Measurements from ENCODE around the gene DENND1A. TPM values are rescaled to one million over a fixed set of nuclear protein-coding genes. Genes with fewer than 3 reads are reported as not detected.

The DENND1A gene
- 16.9 and 23.4 TPM in 2 replicates for total RNA-seq

DNA sequence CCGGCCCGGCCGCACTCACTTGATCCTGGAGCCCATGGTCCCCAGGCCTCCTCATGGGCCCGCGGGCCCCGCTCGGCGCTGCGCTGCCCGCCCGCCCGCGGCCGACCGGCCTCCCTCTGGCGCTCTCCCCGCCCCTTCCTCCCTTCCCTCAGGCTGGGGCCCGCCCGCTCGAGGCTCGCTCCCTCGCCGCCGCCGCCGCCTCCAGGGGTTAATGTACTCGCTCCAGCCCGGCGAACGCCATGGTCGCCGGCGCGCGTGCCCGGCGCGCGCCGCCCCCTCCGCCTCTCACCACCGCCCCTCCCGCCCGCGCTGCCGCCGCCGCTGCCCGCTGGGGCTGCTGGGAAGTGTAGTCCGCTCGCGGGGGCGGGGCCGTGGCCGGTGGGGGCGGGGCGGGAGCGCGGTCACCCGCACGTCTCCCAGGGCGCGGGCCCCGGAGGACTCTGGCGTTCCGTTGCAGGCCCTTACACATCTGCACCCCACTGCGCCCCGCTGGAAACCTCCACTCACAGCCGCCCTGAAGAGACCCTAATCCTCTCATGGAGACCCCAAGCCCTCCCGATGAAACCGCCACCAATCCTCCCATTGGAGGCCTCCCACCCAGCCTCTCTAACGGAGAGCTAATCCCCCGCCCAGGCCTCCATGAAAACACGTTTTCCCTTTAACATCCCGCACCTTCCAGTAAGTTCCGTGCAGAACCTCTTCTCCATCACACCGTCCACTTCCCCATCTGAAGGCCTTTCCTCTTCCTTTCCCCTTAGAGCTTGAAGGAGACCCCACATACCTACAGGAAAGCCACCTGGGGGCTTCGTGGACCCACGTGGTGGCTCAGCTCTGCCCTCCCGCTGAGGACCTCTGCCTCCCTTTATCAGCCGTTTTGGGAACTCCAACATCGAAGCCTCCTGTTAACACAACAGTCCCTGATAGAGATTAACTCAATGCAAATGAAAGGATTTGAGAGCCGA, at the start of gene DENND1A:
TSS of gene DENND1A (minus strand) at position 257 of the 962 bp plus-strand sequence. CDS start at position 36, 221 bp downstream.

GRCh38 chr9:123355761-123356431, 574.0 kb downstream of the DENND1A start, which contains the start of gene CRB2:
Gene CRB2, plus strand, starts transcription at chr9:123356197. Its CDS starts 64 bp downstream, at chr9:123356261.

Other genes with a start within 250 kb of the DENND1A start
- 0.33 TPM in 1 of 2 replicates, not detected in the other for gene LHX2, start 81.6 kb upstream of the DENND1A start, total RNA-seq